Memory B cell (primary cell): ENCODE data around the gene PCMTD2.

ENCODE experiments used
- ATAC-seq: fragments of 150-1000 bp; cut with Tn5 transposase; 2 replicates; pipeline ENCODE4 v1.10.0; 2021; ENCODE audit warnings: low read depth, mild to moderate bottlenecking, moderate library complexity
- DNase-seq, 2 donors: peaks; one replicate each; pipeline ENCODE4 v3.0.0; 2022; ENCODE audit warnings: low spot score in 2 of 2
- H3K27ac Mint-ChIP-seq: one replicate; pipeline ENCODE4 v1.8.0; 2022; ENCODE audit warnings: mild to moderate bottlenecking, moderate library complexity, mixed read lengths
- H3K27me3 Mint-ChIP-seq: one replicate; pipeline ENCODE4 v1.8.0; 2022; ENCODE audit warnings: mixed read lengths
- H3K36me3 Mint-ChIP-seq: one replicate; pipeline ENCODE4 v1.8.0; 2022; ENCODE audit warnings: mild to moderate bottlenecking, mixed read lengths
- H3K4me1 Mint-ChIP-seq: one replicate; pipeline ENCODE4 v1.8.0; 2022; ENCODE audit warnings: mixed read lengths
- H3K4me3 Mint-ChIP-seq: one replicate; pipeline ENCODE4 v1.8.0; 2022; ENCODE audit warnings: mild to moderate bottlenecking, moderate library complexity, mixed read lengths
- H3K9me3 Mint-ChIP-seq: one replicate; pipeline ENCODE4 v1.8.0; 2022; ENCODE audit warnings: mixed read lengths

PCMTD2 gene

GRCh38 chr20:64255361-64256281 is at the start of gene PCMTD2:
PCMTD2 (plus strand) TSS chr20:64255748; CDS start chr20:64259966, 4,218 bp downstream.
- no peaks in the 10 kb centered on the region for H3K27me3 Mint-ChIP-seq
- DNase-seq (peak; percentile 92 to 93), ATAC-seq (peak; percentile 82)
- H3K27ac Mint-ChIP-seq = peak within 1 kb of the TSS; percentile 98
- H3K36me3 Mint-ChIP-seq = peaks cover 2% of the 10 kb centered on the region
- H3K9me3 Mint-ChIP-seq = no peaks in the 10 kb centered on the region
- peak within 1 kb of the TSS; percentile 99 for H3K4me3 Mint-ChIP-seq
- peaks cover 42% of the 10 kb centered on the region for H3K4me1 Mint-ChIP-seq

GRCh38 chr20:64206614-64207013 is 48.9 kb upstream of the PCMTD2 start:
- H3K27ac Mint-ChIP-seq = no peak overlapping the region
- no peak for DNase-seq
- H3K36me3 Mint-ChIP-seq = no peaks in the 10 kb centered on the region
- no peak for ATAC-seq
- no peaks in the 10 kb centered on the region for H3K9me3 Mint-ChIP-seq
- no peak overlapping the region for H3K4me3 Mint-ChIP-seq
- no peaks in the 10 kb centered on the region for H3K4me1 Mint-ChIP-seq
- H3K27me3 Mint-ChIP-seq = peaks cover 8% of the 10 kb centered on the region

GRCh38 chr20:64207641-64208590 is 47.6 kb upstream of the PCMTD2 start:
- Mint-ChIP-seq H3K36me3 (no peaks in the 10 kb centered on the region), H3K27ac (no peak overlapping the region)

GRCh38 chr20:64209148-64209547 is 46.4 kb upstream of the PCMTD2 start:
- ATAC-seq = no peak
- Mint-ChIP-seq H3K9me3 (no peaks in the 10 kb centered on the region), H3K4me3 (no peak overlapping the region), H3K4me1 (no peaks in the 10 kb centered on the region), H3K27me3 (peaks cover 8% of the 10 kb centered on the region), H3K27ac (no peak overlapping the region), H3K36me3 (no peaks in the 10 kb centered on the region)
- DNase-seq = no peak

More at GRCh38 chr20:64207641-64208590, 47.6 kb upstream of the PCMTD2 start:
- Mint-ChIP-seq H3K27me3 (peaks cover 8% of the 10 kb centered on the region), H3K4me1 (no peaks in the 10 kb centered on the region), H3K4me3 (no peak overlapping the region), H3K9me3 (no peaks in the 10 kb centered on the region)
- ATAC-seq (no peak), DNase-seq (no peak)

GRCh38 chr20:64210656-64211369 is 44.7 kb upstream of the PCMTD2 start:
- H3K4me3 Mint-ChIP-seq = no peak overlapping the region
- H3K4me1 Mint-ChIP-seq = no peaks in the 10 kb centered on the region
- H3K9me3 Mint-ChIP-seq = no peaks in the 10 kb centered on the region
- DNase-seq (no peak), ATAC-seq (no peak)
- no peaks in the 10 kb centered on the region for H3K36me3 Mint-ChIP-seq
- H3K27me3 Mint-ChIP-seq = peaks cover 8% of the 10 kb centered on the region
- H3K27ac Mint-ChIP-seq = no peak overlapping the region

GRCh38 chr20:64211874-64212658 is 43.5 kb upstream of the PCMTD2 start:
- ATAC-seq (no peak), DNase-seq (no peak)
- peaks cover 8% of the 10 kb centered on the region for H3K27me3 Mint-ChIP-seq
- no peaks in the 10 kb centered on the region for H3K4me1 Mint-ChIP-seq
- H3K4me3 Mint-ChIP-seq = no peak overlapping the region
- no peaks in the 10 kb centered on the region for H3K36me3 Mint-ChIP-seq
- no peak overlapping the region for H3K27ac Mint-ChIP-seq
- H3K9me3 Mint-ChIP-seq = no peaks in the 10 kb centered on the region

GRCh38 chr20:64212755-64213154 is 42.8 kb upstream of the PCMTD2 start:
- peak overlapping the region; percentile 55 for H3K27ac Mint-ChIP-seq

GRCh38 chr20:64214113-64214512 is 41.4 kb upstream of the PCMTD2 start:
- no peak overlapping the region for H3K4me3 Mint-ChIP-seq
- no peak for DNase-seq
- H3K27me3 Mint-ChIP-seq = peaks cover 5% of the 10 kb centered on the region
- H3K36me3 Mint-ChIP-seq = no peaks in the 10 kb centered on the region
- no peaks in the 10 kb centered on the region for H3K4me1 Mint-ChIP-seq
- ATAC-seq = no peak
- H3K27ac Mint-ChIP-seq = no peak overlapping the region
- H3K9me3 Mint-ChIP-seq = no peaks in the 10 kb centered on the region

More at GRCh38 chr20:64212755-64213154, 42.8 kb upstream of the PCMTD2 start:
- H3K4me1 Mint-ChIP-seq = no peaks in the 10 kb centered on the region
- H3K4me3 Mint-ChIP-seq = no peak overlapping the region
- no peaks in the 10 kb centered on the region for H3K36me3 Mint-ChIP-seq
- no peaks in the 10 kb centered on the region for H3K9me3 Mint-ChIP-seq
- no peak for DNase-seq
- H3K27me3 Mint-ChIP-seq = peaks cover 8% of the 10 kb centered on the region
- ATAC-seq = no peak

GRCh38 chr20:64214952-64215351 is 40.6 kb upstream of the PCMTD2 start:
- H3K4me3 Mint-ChIP-seq = no peak overlapping the region
- H3K27me3 Mint-ChIP-seq = peaks cover 1% of the 10 kb centered on the region
- no peaks in the 10 kb centered on the region for H3K9me3 Mint-ChIP-seq
- ATAC-seq = no peak
- H3K36me3 Mint-ChIP-seq = no peaks in the 10 kb centered on the region
- DNase-seq = no peak
- no peaks in the 10 kb centered on the region for H3K4me1 Mint-ChIP-seq
- H3K27ac Mint-ChIP-seq = no peak overlapping the region

- Mint-ChIP-seq H3K27me3 (peaks cover 1% of the 10 kb centered on the region), H3K27ac (no peak overlapping the region), H3K4me3 (no peak overlapping the region), H3K36me3 (no peaks in the 10 kb centered on the region), H3K4me1 (no peaks in the 10 kb centered on the region), H3K9me3 (no peaks in the 10 kb centered on the region)
- ATAC-seq (no peak), DNase-seq (no peak)
Measured at GRCh38 chr20:64216036-64216435, 39.5 kb upstream of the PCMTD2 start.

- DNase-seq = no peak
- no peak overlapping the region for H3K4me3 Mint-ChIP-seq
- peaks cover 1% of the 10 kb centered on the region for H3K27me3 Mint-ChIP-seq
- no peaks in the 10 kb centered on the region for H3K36me3 Mint-ChIP-seq
- no peaks in the 10 kb centered on the region for H3K9me3 Mint-ChIP-seq
- no peaks in the 10 kb centered on the region for H3K4me1 Mint-ChIP-seq
- H3K27ac Mint-ChIP-seq = no peak overlapping the region
- ATAC-seq = no peak
Measured at GRCh38 chr20:64216910-64217309, 38.6 kb upstream of the PCMTD2 start.

- H3K27me3 Mint-ChIP-seq = peaks cover 1% of the 10 kb centered on the region
- H3K4me1 Mint-ChIP-seq = no peaks in the 10 kb centered on the region
- DNase-seq (no peak), ATAC-seq (no peak)
- no peaks in the 10 kb centered on the region for H3K9me3 Mint-ChIP-seq
- H3K4me3 Mint-ChIP-seq = no peak overlapping the region
- no peaks in the 10 kb centered on the region for H3K36me3 Mint-ChIP-seq
- no peak overlapping the region for H3K27ac Mint-ChIP-seq
Measured at GRCh38 chr20:64217539-64218221, 37.9 kb upstream of the PCMTD2 start.
